Peyer's patch (tissue), 4 donors: ENCODE measurements around the gene CADPS.

ENCODE experiments used
- CTCF ChIP-seq, 6 experiments: fragments of 450-650 bp in 4 of 6; fragments of 200-600 bp in 2 of 6; sonication (generic) in 1 of 6; IDR thresholded peaks; one replicate each; pipeline ENCODE4 v1.5.1; 2017 to 2019; ENCODE audit warnings: antibody characterized with exemption in 6 of 6, mild to moderate bottlenecking in 3 of 6, moderate library complexity in 1 of 6
- POLR2A ChIP-seq, 2 donors: fragments of 450-650 bp; IDR thresholded peaks; one replicate each; pipeline ENCODE4 v1.5.1; 2017; ENCODE audit warnings: antibody characterized with exemption in 2 of 2, mild to moderate bottlenecking in 2 of 2, moderate library complexity in 2 of 2

- TF ChIP-seq CTCF (IDR thresholded peaks at IDR 0.05) (no peak), POLR2A (IDR thresholded peaks at IDR 0.05) (no peak)
These were observed 113.5 kb downstream of the CADPS start for GRCh38 chr3:62761711-62762110.
